ENCODE results near the gene GPX3.

GPX3 gene

DNA sequence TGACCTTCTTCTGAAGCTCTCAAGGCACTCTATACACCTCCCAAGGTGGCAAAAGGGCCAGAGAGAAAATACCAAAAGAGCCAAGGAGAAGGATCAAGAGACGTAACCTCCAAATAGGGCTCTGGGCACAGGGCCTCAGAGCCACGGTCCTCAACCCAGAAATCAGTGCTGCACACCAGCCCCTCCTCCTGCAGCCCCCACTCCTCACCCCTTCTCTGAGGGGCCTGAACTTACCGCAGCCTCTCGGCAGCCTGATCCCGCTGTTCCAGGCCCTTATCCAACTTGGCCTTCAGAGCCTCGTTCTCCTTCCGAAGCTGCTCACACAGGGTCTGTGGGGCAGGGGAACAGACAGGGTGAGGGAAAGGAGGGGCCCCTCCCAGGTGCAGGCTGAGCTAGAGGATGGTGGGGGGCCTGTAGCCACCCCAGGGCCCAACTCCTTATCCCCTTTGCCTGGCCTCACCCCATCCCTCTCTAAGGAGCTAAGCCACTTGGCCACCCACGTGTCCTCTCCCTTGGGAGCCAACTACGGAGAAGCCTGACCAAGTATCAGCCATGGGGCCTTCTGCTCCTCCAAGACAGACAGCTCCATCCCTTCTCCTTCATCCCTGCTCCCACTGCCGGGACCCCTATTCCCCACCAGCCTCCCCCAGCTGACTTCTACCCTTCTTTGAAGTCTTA, 31.7 kb downstream of the GPX3 start:
- FAIRE-seq: no peak
- TF ChIP-seq POLR2A (IDR thresholded peaks at IDR 0.05; ENCODE audit: low read depth, low read length) (no peak), TAF1 (IDR thresholded peaks at IDR 0.05; ENCODE audit: borderline replicate concordance, low read depth, low read length) (no peak), POLR2AphosphoS5 (IDR thresholded peaks at IDR 0.05; ENCODE audit: low read depth, low read length) (no peak)
- no peak for DNase-seq (ENCODE audit: insufficient read length)

DNA sequence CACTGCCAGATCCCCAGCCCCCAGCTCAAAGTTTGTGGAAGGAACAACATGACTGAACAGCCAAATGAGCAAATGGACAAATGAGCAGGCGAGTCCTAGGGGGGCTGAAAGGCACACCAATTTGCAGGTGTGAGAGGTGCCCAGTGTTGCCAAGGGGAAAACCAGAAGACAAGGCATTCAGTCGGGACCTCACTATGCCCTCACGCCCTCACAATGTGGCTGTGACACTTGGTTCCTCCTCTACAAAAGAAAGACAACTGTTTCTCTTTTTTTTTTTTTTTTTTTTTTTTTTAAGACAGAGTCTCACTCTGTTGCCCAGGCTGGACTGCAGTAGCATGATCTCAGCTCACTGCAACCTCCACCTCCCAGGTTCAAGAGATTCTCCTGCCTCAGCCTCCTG, 32.4 kb downstream of the GPX3 start:
- FAIRE-seq: no peak
- no peak for TF ChIP-seq POLR2A (IDR thresholded peaks at IDR 0.05; ENCODE audit: low read depth, low read length)
- no peak for TF ChIP-seq POLR2AphosphoS5 (IDR thresholded peaks at IDR 0.05; ENCODE audit: low read depth, low read length)
- TF ChIP-seq TAF1 (IDR thresholded peaks at IDR 0.05; ENCODE audit: borderline replicate concordance, low read depth, low read length): no peak

DNA sequence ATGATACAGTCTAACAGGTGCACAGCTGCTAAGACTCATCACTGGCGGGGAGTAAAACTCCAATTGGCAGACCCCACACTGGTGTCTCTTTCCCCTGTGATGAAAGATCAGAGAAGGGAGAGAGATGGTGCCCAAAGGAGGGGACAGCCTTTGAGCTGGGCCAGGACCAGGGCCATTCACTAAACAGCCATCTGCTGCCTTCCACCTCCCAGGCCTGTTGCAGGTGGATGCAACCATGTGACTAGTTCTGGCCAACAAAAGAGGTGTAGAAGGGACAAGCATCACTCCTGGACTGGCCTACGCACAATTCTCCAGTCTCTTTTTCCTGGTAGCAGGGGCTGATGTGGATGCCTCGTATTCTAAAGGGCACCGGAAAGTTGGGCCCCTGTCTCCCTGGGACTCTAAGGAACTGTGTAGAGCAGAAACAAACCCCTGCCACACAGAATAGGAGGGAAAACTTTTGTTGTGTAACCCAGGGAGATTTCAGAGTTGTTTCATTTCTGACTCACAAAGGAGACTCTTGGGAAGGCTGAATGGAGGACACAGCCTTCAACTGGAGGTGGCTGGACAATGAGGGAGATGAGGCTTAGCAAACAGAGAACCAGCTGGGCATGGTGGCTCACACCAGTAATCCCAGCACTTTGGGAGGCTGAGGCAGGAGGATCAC, 33.5 kb downstream of the GPX3 start:
- FAIRE-seq (no peak), DNase-seq (ENCODE audit: insufficient read length) (no peak)
- TF ChIP-seq POLR2AphosphoS5 (IDR thresholded peaks at IDR 0.05; ENCODE audit: low read depth, low read length): no peak
- no peak for TF ChIP-seq POLR2A (IDR thresholded peaks at IDR 0.05; ENCODE audit: low read depth, low read length)
- no peak for TF ChIP-seq TAF1 (IDR thresholded peaks at IDR 0.05; ENCODE audit: borderline replicate concordance, low read depth, low read length)

More for the DNA sequence above, 32.4 kb downstream of the GPX3 start:
- DNase-seq (ENCODE audit: insufficient read length): no peak

DNA sequence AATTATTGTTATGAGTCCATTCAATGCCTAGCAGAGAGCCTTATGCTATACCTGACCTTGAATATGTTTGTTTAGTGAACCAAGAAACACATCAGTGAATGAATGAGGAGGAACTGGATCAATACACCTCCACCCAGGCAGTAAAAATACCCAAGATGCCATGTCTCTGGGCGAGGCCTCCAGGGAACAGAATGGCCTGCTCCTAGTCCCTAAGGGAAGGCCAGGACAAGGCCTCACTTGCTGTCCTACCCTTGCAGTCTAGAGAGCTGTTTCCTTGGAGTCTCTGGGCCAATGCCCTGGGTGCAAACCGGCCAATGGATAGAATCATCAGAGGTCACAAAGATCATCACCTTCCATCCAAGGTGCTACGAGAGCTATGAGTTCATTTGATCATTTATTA, 34.3 kb downstream of the GPX3 start:
- no peak for TF ChIP-seq TAF1 (IDR thresholded peaks at IDR 0.05; ENCODE audit: borderline replicate concordance, low read depth, low read length)
- no peak for TF ChIP-seq POLR2AphosphoS5 (IDR thresholded peaks at IDR 0.05; ENCODE audit: low read depth, low read length)
- no peak for TF ChIP-seq POLR2A (IDR thresholded peaks at IDR 0.05; ENCODE audit: low read depth, low read length)
- FAIRE-seq (no peak), DNase-seq (ENCODE audit: insufficient read length) (no peak)

DNA sequence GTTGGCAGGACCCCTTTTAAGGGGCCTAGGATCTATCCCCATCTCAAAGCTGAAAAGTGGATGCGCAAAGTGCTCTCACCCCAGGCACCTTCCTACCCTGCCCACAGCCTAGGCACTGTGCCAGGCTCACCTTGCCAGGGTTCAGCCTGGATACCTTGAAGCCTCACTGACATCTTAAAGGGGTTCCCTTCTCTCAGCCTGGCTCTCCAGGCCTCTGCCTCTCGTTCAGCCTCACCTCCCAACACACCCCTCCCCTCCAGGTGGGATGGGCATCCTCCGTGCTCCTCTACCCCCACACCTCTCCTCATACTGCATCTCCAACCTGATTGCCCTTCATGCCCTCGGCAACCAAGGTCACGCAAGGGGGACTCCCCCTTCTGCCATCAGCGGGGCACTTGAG, 34.9 kb downstream of the GPX3 start:
- DNase-seq (ENCODE audit: insufficient read length) (no peak), FAIRE-seq (peak; percentile 71)
- no peak for TF ChIP-seq POLR2A (IDR thresholded peaks at IDR 0.05; ENCODE audit: low read depth, low read length)
- TF ChIP-seq POLR2AphosphoS5 (IDR thresholded peaks at IDR 0.05; ENCODE audit: low read depth, low read length): no peak
- no peak for TF ChIP-seq TAF1 (IDR thresholded peaks at IDR 0.05; ENCODE audit: borderline replicate concordance, low read depth, low read length)

DNA sequence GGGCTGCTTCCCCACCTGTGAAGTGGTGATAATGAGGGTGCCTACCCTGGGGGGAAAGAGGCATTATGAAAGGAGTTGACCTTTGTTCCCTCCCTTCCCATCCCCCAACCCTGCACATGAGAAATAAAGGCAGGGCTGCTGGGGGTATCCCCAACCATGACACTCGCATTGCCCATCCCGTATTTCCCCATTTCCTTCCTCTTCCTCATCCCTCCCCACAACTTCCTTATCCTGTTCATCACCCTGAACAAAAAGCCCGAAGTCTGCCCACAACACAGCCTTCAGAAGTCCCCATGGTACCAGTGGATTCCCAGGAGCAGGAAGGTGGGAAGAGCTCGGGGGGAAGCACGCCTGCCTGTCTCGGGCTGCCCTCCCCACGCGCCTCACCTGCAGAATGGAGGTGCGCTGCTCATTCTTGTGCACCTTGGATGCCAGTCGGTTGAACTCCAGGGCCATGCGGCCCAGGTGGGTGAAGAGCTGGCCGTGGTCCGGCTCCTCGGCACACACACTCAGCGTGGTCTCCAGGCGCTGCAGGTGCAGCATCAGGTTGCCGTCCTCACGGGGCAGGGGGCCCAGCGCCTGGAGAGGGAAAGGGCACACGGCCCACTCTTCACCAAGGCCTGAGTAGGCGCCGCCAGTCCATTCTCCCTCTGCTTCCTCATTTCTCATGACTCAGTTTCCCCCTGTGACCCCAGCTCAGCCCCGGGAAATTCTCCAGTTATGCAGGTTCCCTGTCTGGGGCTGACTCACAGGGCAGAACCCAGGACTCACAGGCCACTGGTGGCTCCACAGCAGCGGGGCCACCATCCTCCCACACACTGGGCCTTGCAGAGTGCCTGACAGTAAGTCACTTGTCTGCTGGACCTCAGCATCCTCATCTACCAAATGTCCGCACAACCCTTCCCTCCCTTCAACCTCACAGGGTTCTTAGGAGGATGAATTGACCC, 36.3 kb downstream of the GPX3 start:
- FAIRE-seq (no peak), DNase-seq (ENCODE audit: insufficient read length) (no peak)
- TF ChIP-seq POLR2A (IDR thresholded peaks at IDR 0.05; ENCODE audit: low read depth, low read length) (no peak), TAF1 (IDR thresholded peaks at IDR 0.05; ENCODE audit: borderline replicate concordance, low read depth, low read length) (no peak), POLR2AphosphoS5 (IDR thresholded peaks at IDR 0.05; ENCODE audit: low read depth, low read length) (no peak)

DNA sequence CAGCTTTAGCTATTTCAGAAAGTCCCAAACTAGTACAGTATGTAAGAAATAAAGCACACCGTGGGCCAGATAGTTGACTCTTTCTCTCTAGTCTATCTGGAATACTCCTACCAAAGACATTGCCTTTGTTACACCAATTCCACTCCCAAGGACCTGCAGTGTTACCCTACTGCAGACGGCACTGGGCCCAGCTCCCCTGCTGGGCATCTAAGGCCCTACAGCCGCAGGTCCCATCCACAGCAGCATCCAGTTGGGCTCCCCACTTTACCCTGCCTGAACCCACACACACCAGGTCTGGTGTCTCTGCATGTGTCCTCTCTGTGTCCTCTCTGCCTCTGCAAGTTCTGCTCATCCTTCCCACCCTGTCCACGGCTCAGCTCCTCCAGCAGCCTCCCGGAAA, 37.9 kb downstream of the GPX3 start:
- peak; percentile 9 for FAIRE-seq

DNA sequence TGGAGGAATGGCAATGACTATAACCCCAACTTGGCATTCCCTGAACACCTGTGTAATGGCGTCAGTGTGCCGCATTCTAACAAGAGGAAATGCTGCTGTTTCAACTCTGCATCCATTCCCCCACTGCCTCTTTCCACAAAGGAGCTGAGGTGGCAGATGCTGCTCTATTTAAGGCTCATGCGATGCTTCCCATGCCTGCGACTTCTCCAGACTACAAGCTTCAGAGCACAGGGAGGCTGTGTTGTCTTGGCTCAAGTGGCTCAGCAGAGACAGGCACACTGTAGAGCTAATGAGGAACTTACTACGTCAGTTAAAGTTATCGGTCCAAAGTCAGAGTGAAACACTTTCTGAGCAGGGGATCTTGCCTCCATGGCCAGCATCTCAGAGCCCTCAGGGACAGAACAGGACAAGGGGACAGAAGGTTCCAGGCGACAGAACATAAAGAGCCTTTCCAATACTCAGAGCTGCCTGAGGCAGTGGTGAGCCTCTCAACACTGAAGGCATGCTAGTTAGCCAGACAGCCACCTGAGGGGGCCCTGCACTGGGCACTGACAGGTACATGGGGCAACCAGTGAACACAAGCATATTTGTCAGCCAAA, 38.6 kb downstream of the GPX3 start:
- peak; percentile 87 for FAIRE-seq
- no peak for DNase-seq (ENCODE audit: insufficient read length)
- TF ChIP-seq POLR2AphosphoS5 (IDR thresholded peaks at IDR 0.05; ENCODE audit: low read depth, low read length) (no peak), TAF1 (IDR thresholded peaks at IDR 0.05; ENCODE audit: borderline replicate concordance, low read depth, low read length) (no peak), POLR2A (IDR thresholded peaks at IDR 0.05; ENCODE audit: low read depth, low read length) (0 out of 2 replicates have a peak, but pooled peaks have one; percentile 24)

More for the DNA sequence above, 37.9 kb downstream of the GPX3 start:
- TF ChIP-seq TAF1 (IDR thresholded peaks at IDR 0.05; ENCODE audit: borderline replicate concordance, low read depth, low read length): no peak
- no peak for TF ChIP-seq POLR2AphosphoS5 (IDR thresholded peaks at IDR 0.05; ENCODE audit: low read depth, low read length)
- TF ChIP-seq POLR2A (IDR thresholded peaks at IDR 0.05; ENCODE audit: low read depth, low read length): no peak
- no peak for DNase-seq (ENCODE audit: insufficient read length)

DNA sequence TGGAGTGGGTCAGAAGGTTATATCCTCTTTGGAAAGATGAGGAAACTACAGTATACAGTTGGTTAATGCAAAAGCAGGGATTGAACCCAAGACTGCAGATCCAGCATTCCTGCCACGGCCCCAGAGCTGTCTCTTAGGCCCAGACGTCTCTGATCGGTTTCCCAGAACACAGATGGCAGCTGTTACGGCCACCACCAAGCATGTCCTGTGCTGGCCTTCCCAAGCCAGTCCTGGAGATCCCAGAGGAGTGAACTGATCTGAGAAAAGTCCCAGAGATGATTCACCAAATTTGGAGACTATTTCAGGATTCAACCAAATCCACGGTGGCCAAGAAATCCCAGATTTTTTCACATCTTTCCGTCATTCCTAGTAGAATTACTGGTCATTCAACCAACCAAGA, 40.4 kb downstream of the GPX3 start:
- FAIRE-seq (no peak), DNase-seq (ENCODE audit: insufficient read length) (no peak)
- no peak for TF ChIP-seq TAF1 (IDR thresholded peaks at IDR 0.05; ENCODE audit: borderline replicate concordance, low read depth, low read length)
- no peak for TF ChIP-seq POLR2A (IDR thresholded peaks at IDR 0.05; ENCODE audit: low read depth, low read length)

DNA sequence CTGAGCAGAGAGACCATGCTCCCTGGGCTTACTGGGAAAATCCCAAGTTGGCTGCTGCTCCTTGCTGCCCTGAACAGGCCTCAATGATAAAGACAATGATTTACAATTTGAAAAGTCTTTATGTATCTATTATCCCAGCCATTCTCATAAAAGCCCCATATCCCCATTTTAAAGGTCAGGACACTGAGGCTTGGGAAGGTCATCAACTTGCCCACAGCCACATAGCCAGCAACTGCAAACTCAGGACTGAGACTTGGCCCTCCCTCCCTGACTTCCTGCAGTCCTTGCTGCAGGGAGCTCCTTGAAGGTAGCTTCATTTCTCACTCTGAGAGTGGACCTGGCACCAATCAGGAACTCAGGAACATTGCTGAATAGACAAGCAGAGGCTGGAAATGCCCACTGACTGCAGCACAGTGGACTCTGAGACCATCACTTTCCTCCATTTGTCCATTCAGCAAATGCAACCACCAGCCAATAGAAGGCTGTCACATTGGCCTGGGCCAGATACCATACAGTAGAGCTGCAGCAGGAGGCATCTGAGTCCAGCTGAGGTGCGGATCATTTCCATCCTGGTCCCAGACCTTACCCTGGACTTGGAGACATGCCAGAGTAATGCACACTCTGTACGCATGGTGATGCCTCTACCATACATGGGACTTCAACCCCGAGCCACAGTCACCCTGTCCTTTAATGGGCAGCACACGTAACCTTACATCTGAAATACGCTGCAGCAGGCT, 42.2 kb downstream of the GPX3 start:
- TF ChIP-seq POLR2AphosphoS5 (IDR thresholded peaks at IDR 0.05; ENCODE audit: low read depth, low read length): no peak
- TF ChIP-seq TAF1 (IDR thresholded peaks at IDR 0.05; ENCODE audit: borderline replicate concordance, low read depth, low read length): no peak
- no peak for TF ChIP-seq POLR2A (IDR thresholded peaks at IDR 0.05; ENCODE audit: low read depth, low read length)
- DNase-seq (ENCODE audit: insufficient read length) (no peak), FAIRE-seq (no peak)
